ENCODE results near the gene TM2D3.

- TF ChIP-seq CTCF (IDR thresholded peaks at IDR 0.05; ENCODE audit: insufficient read depth, low read length) (no peak), SPI1 (IDR thresholded peaks at IDR 0.05; ENCODE audit: borderline replicate concordance, low read depth) (no peak), POLR2AphosphoS5 (IDR thresholded peaks at IDR 0.05; ENCODE audit: low read depth) (no peak), GABPA (IDR thresholded peaks at IDR 0.05; ENCODE audit: low read depth) (no peak)
These were observed 18.8 kb downstream of the TM2D3 start for GRCh38 chr15:101633356-101633755.

Measured in HL-60 (cell line).